ENCODE measurements around the gene KIF25.
"Not testable (repeated sequence)": the region's sequence is repeated elsewhere in the genome, so short reads cannot be mapped to it uniquely, and the experiment has no call there.

The KIF25 gene

GRCh38 chr6:167973148-167973885 is 24.2 kb upstream of the KIF25 start:
- Histone ChIP-seq H3K4me3 (ENCODE audit: control insufficient read depth in 1 of 7, extremely low read depth in 1 of 7, insufficient read depth in 4 of 7, low read depth in 2 of 7, low read length in 6 of 7) (no peak overlapping the region), H3K4me1 (ENCODE audit: control extremely low read depth in 1 of 4, control insufficient read depth in 4 of 4, insufficient read depth in 4 of 4, low read length in 3 of 4) (no peaks in the 10 kb centered on the region), H3K9me3 (ENCODE audit: control extremely low read depth in 1 of 5, control insufficient read depth in 4 of 5, insufficient read depth in 2 of 5, low read depth in 1 of 5, low read length in 4 of 5) (no peaks in the 10 kb centered on the region), H3K27me3 (replicated peaks in 2 of 5; ENCODE audit: control insufficient read depth in 4 of 5, insufficient read depth in 5 of 5, low read length in 4 of 5) (peaks cover 0 to 2% (median 0%) of the 10 kb centered on the region in 5 experiments), H3K27ac (ENCODE audit: insufficient read depth in 1 of 2, low read depth in 1 of 2, low read length in 2 of 2, poor library complexity in 1 of 2, severe bottlenecking in 2 of 2) (no peak overlapping the region), H3K36me3 (ENCODE audit: control insufficient read depth in 4 of 4, insufficient read depth in 4 of 4, low read length in 3 of 4) (no peaks in the 10 kb centered on the region)
- no peak for DNase-seq
- ChIA-PET CTCF (no interaction called here), POLR2A (no interaction called here)
- 86% methylated on average over 8 of the region's 9 CpGs for WGBS (ENCODE audit: insufficient coverage)

GRCh38 chr6:167974640-167975344 is 22.7 kb upstream of the KIF25 start:
- Histone ChIP-seq H3K9me3 (ENCODE audit: control extremely low read depth in 1 of 5, control insufficient read depth in 4 of 5, insufficient read depth in 2 of 5, low read depth in 1 of 5, low read length in 4 of 5) (no peaks in the 10 kb centered on the region), H3K36me3 (ENCODE audit: control insufficient read depth in 4 of 4, insufficient read depth in 4 of 4, low read length in 3 of 4) (no peaks in the 10 kb centered on the region), H3K27ac (ENCODE audit: insufficient read depth in 1 of 2, low read depth in 1 of 2, low read length in 2 of 2, poor library complexity in 1 of 2, severe bottlenecking in 2 of 2) (no peak overlapping the region), H3K4me3 (ENCODE audit: control insufficient read depth in 1 of 7, extremely low read depth in 1 of 7, insufficient read depth in 4 of 7, low read depth in 2 of 7, low read length in 6 of 7) (no peak overlapping the region), H3K4me1 (ENCODE audit: control extremely low read depth in 1 of 4, control insufficient read depth in 4 of 4, insufficient read depth in 4 of 4, low read length in 3 of 4) (no peaks in the 10 kb centered on the region), H3K27me3 (replicated peaks in 2 of 5; ENCODE audit: control insufficient read depth in 4 of 5, insufficient read depth in 5 of 5, low read length in 4 of 5) (peaks cover 0 to 2% (median 0%) of the 10 kb centered on the region in 5 experiments)
- ChIA-PET POLR2A (no interaction called here), CTCF (no interaction called here)
- no peak for DNase-seq
- 92% methylated on average over 12 of the region's 12 CpGs for WGBS (ENCODE audit: insufficient coverage)

GRCh38 chr6:167975458-167975857 is 22.0 kb upstream of the KIF25 start:
- H3K9me3 ChIP-seq (ENCODE audit: control extremely low read depth in 1 of 5, control insufficient read depth in 4 of 5, insufficient read depth in 2 of 5, low read depth in 1 of 5, low read length in 4 of 5), result no peaks in the 10 kb centered on the region
- CTCF ChIA-PET, result no interaction called here
- no peak overlapping the region for H3K27ac ChIP-seq (ENCODE audit: insufficient read depth in 1 of 2, low read depth in 1 of 2, low read length in 2 of 2, poor library complexity in 1 of 2, severe bottlenecking in 2 of 2)
- no peak for DNase-seq
- POLR2A ChIA-PET, result no interaction called here
- WGBS (ENCODE audit: insufficient coverage), result 95% methylated on average over 17 of the region's 19 CpGs
- H3K27me3 ChIP-seq (replicated peaks in 2 of 5; ENCODE audit: control insufficient read depth in 4 of 5, insufficient read depth in 5 of 5, low read length in 4 of 5), result peaks cover 0 to 2% (median 0%) of the 10 kb centered on the region in 5 experiments
- H3K4me3 ChIP-seq (ENCODE audit: control insufficient read depth in 1 of 7, extremely low read depth in 1 of 7, insufficient read depth in 4 of 7, low read depth in 2 of 7, low read length in 6 of 7), result no peak overlapping the region
- no peaks in the 10 kb centered on the region for H3K4me1 ChIP-seq (ENCODE audit: control extremely low read depth in 1 of 4, control insufficient read depth in 4 of 4, insufficient read depth in 4 of 4, low read length in 3 of 4)
- H3K36me3 ChIP-seq (ENCODE audit: control insufficient read depth in 4 of 4, insufficient read depth in 4 of 4, low read length in 3 of 4), result no peaks in the 10 kb centered on the region

- H3K4me3 ChIP-seq (ENCODE audit: control insufficient read depth in 1 of 7, extremely low read depth in 1 of 7, insufficient read depth in 4 of 7, low read depth in 2 of 7, low read length in 6 of 7); H3K27ac ChIP-seq (ENCODE audit: insufficient read depth in 1 of 2, low read depth in 1 of 2, low read length in 2 of 2, poor library complexity in 1 of 2, severe bottlenecking in 2 of 2); CTCF ChIA-PET; H3K36me3 ChIP-seq (ENCODE audit: control insufficient read depth in 4 of 4, insufficient read depth in 4 of 4, low read length in 3 of 4); H3K9me3 ChIP-seq (ENCODE audit: control extremely low read depth in 1 of 5, control insufficient read depth in 4 of 5, insufficient read depth in 2 of 5, low read depth in 1 of 5, low read length in 4 of 5); H3K27me3 ChIP-seq (replicated peaks in 2 of 5; ENCODE audit: control insufficient read depth in 4 of 5, insufficient read depth in 5 of 5, low read length in 4 of 5); H3K4me1 ChIP-seq (ENCODE audit: control extremely low read depth in 1 of 4, control insufficient read depth in 4 of 4, insufficient read depth in 4 of 4, low read length in 3 of 4); DNase-seq; POLR2A ChIA-PET: not testable (repeated sequence)
Observed at GRCh38 chr6:167976116-167976657, 21.3 kb upstream of the KIF25 start.

GRCh38 chr6:167976708-167977107 is 20.8 kb upstream of the KIF25 start:
- Histone ChIP-seq H3K36me3 (ENCODE audit: control insufficient read depth in 4 of 4, insufficient read depth in 4 of 4, low read length in 3 of 4) (no peaks in the 10 kb centered on the region), H3K4me1 (ENCODE audit: control extremely low read depth in 1 of 4, control insufficient read depth in 4 of 4, insufficient read depth in 4 of 4, low read length in 3 of 4) (no peaks in the 10 kb centered on the region), H3K4me3 (ENCODE audit: control insufficient read depth in 1 of 7, extremely low read depth in 1 of 7, insufficient read depth in 4 of 7, low read depth in 2 of 7, low read length in 6 of 7) (no peak overlapping the region), H3K27me3 (replicated peaks in 2 of 5; ENCODE audit: control insufficient read depth in 4 of 5, insufficient read depth in 5 of 5, low read length in 4 of 5) (peaks cover 0 to 2% (median 0%) of the 10 kb centered on the region in 5 experiments), H3K27ac (ENCODE audit: insufficient read depth in 1 of 2, low read depth in 1 of 2, low read length in 2 of 2, poor library complexity in 1 of 2, severe bottlenecking in 2 of 2) (no peak overlapping the region), H3K9me3 (ENCODE audit: control extremely low read depth in 1 of 5, control insufficient read depth in 4 of 5, insufficient read depth in 2 of 5, low read depth in 1 of 5, low read length in 4 of 5) (no peaks in the 10 kb centered on the region)
- ChIA-PET CTCF (no interaction called here), POLR2A (no interaction called here)
- over 99% methylated on average over 20 of the region's 27 CpGs for WGBS (ENCODE audit: insufficient coverage)
- no peak for DNase-seq

GRCh38 chr6:167977717-167978467 is 19.6 kb upstream of the KIF25 start:
- Histone ChIP-seq H3K27ac (ENCODE audit: insufficient read depth in 1 of 2, low read depth in 1 of 2, low read length in 2 of 2, poor library complexity in 1 of 2, severe bottlenecking in 2 of 2) (no peak overlapping the region), H3K4me1 (ENCODE audit: control extremely low read depth in 1 of 4, control insufficient read depth in 4 of 4, insufficient read depth in 4 of 4, low read length in 3 of 4) (no peaks in the 10 kb centered on the region), H3K27me3 (replicated peaks in 2 of 5; ENCODE audit: control insufficient read depth in 4 of 5, insufficient read depth in 5 of 5, low read length in 4 of 5) (no peaks in the 10 kb centered on the region), H3K9me3 (ENCODE audit: control extremely low read depth in 1 of 5, control insufficient read depth in 4 of 5, insufficient read depth in 2 of 5, low read depth in 1 of 5, low read length in 4 of 5) (no peaks in the 10 kb centered on the region), H3K4me3 (ENCODE audit: control insufficient read depth in 1 of 7, extremely low read depth in 1 of 7, insufficient read depth in 4 of 7, low read depth in 2 of 7, low read length in 6 of 7) (no peak overlapping the region), H3K36me3 (ENCODE audit: control insufficient read depth in 4 of 4, insufficient read depth in 4 of 4, low read length in 3 of 4) (no peaks in the 10 kb centered on the region)
- WGBS (ENCODE audit: insufficient coverage), result 95% methylated on average over 34 of the region's 43 CpGs
- no peak for DNase-seq
- ChIA-PET CTCF (no interaction called here), POLR2A (no interaction called here)

- Histone ChIP-seq H3K9me3 (ENCODE audit: control extremely low read depth in 1 of 5, control insufficient read depth in 4 of 5, insufficient read depth in 2 of 5, low read depth in 1 of 5, low read length in 4 of 5) (no peaks in the 10 kb centered on the region), H3K27me3 (replicated peaks in 2 of 5; ENCODE audit: control insufficient read depth in 4 of 5, insufficient read depth in 5 of 5, low read length in 4 of 5) (no peaks in the 10 kb centered on the region), H3K36me3 (ENCODE audit: control insufficient read depth in 4 of 4, insufficient read depth in 4 of 4, low read length in 3 of 4) (no peaks in the 10 kb centered on the region), H3K4me1 (ENCODE audit: control extremely low read depth in 1 of 4, control insufficient read depth in 4 of 4, insufficient read depth in 4 of 4, low read length in 3 of 4) (no peaks in the 10 kb centered on the region), H3K4me3 (ENCODE audit: control insufficient read depth in 1 of 7, extremely low read depth in 1 of 7, insufficient read depth in 4 of 7, low read depth in 2 of 7, low read length in 6 of 7) (no peak overlapping the region), H3K27ac (ENCODE audit: insufficient read depth in 1 of 2, low read depth in 1 of 2, low read length in 2 of 2, poor library complexity in 1 of 2, severe bottlenecking in 2 of 2) (no peak overlapping the region)
- CTCF ChIA-PET, result no interaction called here
- DNase-seq, result no peak
- 75% methylated on average over 7 of the region's 7 CpGs for WGBS (ENCODE audit: insufficient coverage)
- POLR2A ChIA-PET, result no interaction called here
Observed at GRCh38 chr6:167978607-167979006, 18.9 kb upstream of the KIF25 start.
